Sigmoid colon (tissue), 4 donors: ENCODE results near the gene SLC28A1.

Experiments
- CTCF ChIP-seq, 4 experiments: fragments of 450-650 bp in 3 of 4; fragments of 200-600 bp in 1 of 4; IDR thresholded peaks; one replicate each; pipeline ENCODE4 v1.5.1; 2016 to 2019; ENCODE audit warnings: antibody characterized with exemption in 4 of 4, mild to moderate bottlenecking in 3 of 4, moderate library complexity in 2 of 4
- EP300 ChIP-seq, 4 donors: sonication (generic); formaldehyde crosslinking; IDR thresholded peaks; one replicate each; pipeline ENCODE4 v1.6.1; 2017; ENCODE audit warnings: antibody characterized with exemption in 4 of 4

GRCh38 chr15:84901540-84901939, 17.1 kb downstream of the SLC28A1 start:
- TF ChIP-seq CTCF (IDR thresholded peaks at IDR 0.05) (no peak), EP300 (IDR thresholded peaks at IDR 0.05) (no peak)
